ENCODE measurements around the gene GLRB.

DNA sequence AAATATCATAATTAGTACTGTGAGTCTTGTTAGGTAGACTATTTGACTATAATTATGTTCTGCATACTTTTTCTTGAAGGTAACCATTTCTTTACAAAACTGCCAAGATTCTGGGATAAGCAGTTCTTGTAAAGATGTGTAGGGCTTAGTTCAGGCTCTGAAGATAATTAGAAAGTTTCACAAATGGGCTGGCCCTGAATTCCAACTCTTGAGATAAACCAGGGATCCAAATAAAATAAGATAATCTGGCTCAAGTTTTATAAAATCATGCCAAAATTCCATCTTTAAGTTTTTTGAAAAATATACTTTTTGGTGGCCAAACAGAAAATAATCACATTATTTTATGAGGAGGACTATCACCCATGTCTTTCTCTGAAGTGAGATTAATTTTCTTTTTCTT lies 35.5 kb upstream of the GLRB start:
- TF ChIP-seq ZNF354C (tag by site-specific recombination; IDR thresholded peaks at IDR 0.05; ENCODE audit: borderline replicate concordance, low read depth) (no peak), ZNF324 (tag by site-specific recombination; IDR thresholded peaks at IDR 0.05) (no peak)
- TF ChIP-seq, protein P1, sequence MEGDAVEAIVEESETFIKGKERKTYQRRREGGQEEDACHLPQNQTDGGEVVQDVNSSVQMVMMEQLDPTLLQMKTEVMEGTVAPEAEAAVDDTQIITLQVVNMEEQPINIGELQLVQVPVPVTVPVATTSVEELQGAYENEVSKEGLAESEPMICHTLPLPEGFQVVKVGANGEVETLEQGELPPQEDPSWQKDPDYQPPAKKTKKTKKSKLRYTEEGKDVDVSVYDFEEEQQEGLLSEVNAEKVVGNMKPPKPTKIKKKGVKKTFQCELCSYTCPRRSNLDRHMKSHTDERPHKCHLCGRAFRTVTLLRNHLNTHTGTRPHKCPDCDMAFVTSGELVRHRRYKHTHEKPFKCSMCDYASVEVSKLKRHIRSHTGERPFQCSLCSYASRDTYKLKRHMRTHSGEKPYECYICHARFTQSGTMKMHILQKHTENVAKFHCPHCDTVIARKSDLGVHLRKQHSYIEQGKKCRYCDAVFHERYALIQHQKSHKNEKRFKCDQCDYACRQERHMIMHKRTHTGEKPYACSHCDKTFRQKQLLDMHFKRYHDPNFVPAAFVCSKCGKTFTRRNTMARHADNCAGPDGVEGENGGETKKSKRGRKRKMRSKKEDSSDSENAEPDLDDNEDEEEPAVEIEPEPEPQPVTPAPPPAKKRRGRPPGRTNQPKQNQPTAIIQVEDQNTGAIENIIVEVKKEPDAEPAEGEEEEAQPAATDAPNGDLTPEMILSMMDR (tag by site-specific recombination; IDR thresholded peaks at IDR 0.05) = no peak
- TF ChIP-seq, protein P2, sequence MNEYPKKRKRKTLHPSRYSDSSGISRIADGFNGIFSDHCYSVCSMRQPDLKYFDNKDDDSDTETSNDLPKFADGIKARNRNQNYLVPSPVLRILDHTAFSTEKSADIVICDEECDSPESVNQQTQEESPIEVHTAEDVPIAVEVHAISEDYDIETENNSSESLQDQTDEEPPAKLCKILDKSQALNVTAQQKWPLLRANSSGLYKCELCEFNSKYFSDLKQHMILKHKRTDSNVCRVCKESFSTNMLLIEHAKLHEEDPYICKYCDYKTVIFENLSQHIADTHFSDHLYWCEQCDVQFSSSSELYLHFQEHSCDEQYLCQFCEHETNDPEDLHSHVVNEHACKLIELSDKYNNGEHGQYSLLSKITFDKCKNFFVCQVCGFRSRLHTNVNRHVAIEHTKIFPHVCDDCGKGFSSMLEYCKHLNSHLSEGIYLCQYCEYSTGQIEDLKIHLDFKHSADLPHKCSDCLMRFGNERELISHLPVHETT (tag by site-specific recombination; IDR thresholded peaks at IDR 0.05) = no peak

Data from HEK293 (cell line).